HG03378 (cell line): ENCODE data around the gene PTTG1IP2.
"Not testable (repeated sequence)": the region's sequence is repeated elsewhere in the genome, so short reads cannot be mapped to it uniquely, and the experiment has no call there.

Experiments
- ATAC-seq: cut with Tn5 transposase; IDR thresholded peaks from one replicate; pipeline ENCODE4 v1.9.1; 2021; ENCODE audit warnings: mild to moderate bottlenecking, moderate library complexity; ENCODE audit not compliant: unreplicated experiment

Gene PTTG1IP2

DNA sequence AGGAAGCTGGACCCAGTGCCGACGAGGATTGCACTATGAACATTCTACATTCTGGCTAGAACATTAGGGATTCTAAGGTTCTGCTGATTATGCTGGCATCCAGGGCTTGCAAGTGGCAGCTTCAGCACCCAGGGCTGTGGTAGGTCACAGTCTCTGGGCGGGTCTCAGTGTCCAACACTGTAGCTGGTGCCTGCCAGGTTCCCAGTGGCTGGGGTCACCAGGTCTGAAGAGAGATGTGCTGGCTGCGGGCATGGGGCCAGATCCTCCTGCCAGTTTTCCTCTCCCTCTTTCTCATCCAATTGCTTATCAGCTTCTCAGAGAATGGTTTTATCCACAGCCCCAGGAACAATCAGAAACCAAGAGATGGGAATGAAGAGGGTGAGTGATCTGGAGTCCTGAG is at the start of gene PTTG1IP2:
Gene PTTG1IP2 (plus strand): TSS at position 86 of the 400 bp plus-strand sequence. CDS start 148 bp downstream, at position 234.
- no peak for ATAC-seq

DNA sequence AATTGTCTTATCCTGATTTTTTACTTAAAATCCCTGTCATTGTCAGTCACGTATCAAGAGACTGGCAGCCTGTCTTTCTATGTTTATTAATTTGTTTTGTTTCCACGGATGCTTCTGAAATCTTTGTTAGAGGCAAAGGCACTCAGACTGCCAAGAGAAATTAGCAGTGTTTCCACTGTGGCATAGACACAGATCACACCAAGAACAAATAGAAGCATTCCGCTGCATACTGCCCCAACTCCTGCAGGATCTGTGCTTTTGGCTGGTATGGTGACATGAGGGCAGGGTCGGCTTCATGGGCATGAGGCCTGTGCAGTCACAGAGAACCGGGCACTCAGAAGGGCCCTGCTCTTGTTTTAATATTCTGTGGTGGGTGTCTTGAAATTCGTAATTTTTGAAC is 47.8 kb upstream of the PTTG1IP2 start:
- ATAC-seq = no peak

DNA sequence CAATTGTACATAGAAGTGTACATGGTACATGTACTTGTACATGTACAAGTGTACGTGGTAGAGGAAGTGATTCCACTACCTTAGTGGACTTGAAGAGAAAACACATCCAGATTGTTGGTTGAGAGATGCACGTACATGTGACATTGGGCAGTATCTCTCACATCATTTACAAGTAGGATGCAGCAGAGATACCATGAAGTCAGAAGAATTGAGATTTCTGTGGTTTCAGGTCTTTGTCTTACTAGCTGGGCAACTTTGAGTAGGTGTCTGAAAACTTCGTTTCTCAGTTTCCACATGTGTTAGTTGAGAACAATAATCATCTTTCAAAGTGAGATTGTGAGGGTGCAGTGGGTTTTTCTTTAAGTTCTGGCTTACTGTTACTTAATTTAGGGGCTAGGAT is 44.7 kb upstream of the PTTG1IP2 start:
- ATAC-seq = peak; percentile 91

DNA sequence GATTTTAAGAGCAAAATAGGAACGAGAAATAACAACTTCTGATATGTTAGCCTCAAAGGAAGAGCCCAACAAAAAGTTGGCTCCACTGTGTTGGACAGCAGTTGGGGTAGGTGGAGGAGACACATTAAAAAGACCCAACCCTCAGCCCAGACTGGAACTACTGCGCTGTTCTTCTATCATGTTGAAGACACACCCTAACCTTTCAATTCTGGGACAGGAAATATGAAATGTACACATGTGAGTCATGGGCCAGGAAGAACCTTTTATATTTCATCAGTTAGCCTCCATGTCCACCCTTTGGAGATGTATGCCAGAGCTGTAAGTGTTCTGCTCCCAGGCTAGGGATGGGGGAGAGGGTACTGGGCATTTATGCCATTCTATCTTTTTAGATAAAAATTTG is 44.1 kb upstream of the PTTG1IP2 start:
- ATAC-seq = no peak

DNA sequence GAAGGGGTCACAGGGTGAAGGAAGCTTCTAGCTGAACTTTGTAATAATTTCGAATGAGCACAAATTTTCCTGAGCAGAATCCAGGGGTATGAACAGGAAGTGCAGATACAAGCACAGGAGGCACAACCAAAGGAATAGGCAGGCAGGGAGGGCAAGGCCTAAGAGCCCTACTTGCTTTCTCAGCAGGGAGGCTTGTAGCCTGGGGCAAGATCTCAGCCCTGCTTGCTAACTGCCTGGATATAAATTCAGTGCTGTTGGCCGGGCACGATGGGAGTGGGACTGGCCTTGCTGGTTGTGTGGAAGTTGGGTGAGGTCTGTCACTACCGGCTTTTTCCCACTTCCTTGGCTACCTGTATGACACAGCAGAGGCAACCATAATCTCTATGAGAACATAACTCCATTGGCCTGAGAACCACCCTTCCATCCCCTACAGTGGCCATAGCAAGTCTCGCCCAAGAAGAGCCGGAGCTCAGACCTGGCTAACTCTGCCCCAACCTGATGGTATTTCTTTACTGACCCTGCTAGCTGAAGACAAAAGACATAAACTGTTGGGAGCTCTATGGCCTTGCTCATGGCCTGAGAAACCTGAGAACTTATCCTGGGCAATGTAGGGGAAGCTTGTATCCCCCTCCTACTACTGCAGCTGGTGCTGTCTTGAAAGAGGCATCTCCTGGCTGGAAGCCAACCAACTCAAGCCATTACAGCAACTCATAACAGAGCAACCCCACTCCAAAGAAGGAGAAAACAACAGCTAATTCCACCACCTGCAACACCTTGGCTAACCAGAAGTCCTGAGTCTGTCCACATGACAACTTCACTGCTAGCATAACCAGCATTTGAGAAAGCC is 38.6 kb upstream of the PTTG1IP2 start:
- ATAC-seq = no peak

DNA sequence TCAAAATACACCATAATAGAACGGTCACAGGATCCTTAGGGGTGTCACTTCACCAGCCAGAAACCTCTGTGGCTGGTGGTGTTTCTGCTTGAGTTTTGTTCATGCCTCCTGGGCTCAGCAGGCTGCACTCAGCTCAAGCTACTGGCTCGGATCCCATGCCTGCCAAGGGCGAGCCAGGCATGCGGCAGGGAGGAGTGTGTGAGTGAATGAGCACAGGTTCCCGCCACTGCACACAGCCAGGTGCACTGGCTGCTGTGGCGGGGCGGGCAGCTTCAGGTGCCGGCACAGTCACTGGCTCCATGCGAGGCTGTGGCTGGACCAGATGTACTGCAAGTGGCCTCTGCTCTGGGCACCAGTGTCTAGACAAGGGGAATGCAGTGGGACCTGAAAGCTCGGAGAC is 36.7 kb upstream of the PTTG1IP2 start:
- ATAC-seq = no peak

DNA sequence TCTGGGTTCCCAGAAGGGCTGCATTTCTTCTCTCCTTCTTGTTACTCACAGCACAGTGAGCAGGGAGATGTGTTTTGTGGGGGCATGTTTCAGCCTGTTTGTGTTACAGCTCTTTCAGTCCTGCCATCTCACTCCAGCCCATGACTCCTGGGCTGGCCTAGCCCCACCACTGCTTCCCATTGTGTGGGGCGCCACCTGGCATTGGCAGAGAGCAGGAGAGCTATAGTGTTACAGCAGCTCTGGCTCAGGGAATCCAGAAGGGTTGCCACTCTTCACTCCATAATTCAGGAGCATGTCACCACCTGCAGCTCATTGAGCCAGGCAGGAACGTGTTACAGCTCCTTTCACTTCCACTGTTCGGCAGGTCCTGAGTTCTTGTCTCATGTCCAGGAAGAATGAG is 36.2 kb upstream of the PTTG1IP2 start:
- ATAC-seq = no peak

DNA sequence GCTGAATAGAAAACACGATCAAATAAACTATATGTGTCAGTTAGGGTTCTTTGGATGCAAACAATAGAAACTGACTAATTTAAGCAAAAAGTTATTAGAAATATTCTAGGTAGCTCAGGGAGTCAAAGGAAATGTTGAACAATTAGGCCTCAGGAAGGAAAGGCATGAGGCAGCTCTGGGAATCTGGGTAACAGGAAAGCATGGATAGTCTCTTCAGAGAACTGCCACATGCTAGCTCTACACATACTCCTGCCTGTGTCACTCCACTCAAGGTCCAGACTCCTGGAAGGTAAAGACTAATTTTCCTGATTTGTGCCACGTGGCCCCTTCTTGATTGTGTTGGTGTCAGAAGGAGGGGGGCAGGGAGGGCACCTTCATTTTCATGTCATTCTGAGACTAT is 23.8 kb upstream of the PTTG1IP2 start:
- no peak for ATAC-seq

DNA sequence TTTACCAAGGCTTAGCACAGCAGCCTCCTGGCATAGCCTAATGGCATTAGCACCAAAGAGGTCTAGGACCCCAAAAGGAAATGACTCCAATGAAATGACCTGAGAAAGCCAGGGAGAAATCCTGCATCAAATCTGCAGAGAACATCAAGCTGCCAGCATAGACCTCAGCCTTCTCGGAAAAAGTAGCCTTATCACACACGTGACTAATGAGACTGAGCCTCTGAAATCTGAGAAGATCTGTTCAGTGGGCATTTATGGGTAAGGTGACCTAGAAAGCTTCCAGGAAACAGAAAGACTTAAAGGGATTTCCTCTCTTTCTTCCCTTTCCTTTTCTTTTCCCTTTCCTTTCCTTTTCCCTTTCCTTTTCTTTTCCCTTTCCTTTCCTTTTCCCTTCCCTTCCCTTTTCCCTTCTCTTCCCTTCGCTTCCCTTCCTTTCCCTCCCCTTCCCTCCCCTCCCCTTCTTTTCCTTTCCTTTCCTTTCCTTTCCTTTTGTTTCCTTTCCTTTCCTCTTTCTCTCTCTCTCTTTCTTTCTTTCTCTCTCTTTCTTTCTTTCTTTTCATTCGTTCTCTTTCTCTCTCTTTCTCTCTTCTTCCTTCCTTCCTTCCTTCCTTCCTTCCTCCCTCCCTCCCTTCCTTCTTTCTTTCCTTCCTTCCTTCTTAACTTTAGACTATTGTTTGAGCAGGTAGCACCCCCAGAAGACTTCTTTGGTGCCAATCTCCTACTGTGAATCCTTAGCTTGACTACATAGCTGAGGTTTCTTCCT is 23.1 kb upstream of the PTTG1IP2 start:
- ATAC-seq = no peak

DNA sequence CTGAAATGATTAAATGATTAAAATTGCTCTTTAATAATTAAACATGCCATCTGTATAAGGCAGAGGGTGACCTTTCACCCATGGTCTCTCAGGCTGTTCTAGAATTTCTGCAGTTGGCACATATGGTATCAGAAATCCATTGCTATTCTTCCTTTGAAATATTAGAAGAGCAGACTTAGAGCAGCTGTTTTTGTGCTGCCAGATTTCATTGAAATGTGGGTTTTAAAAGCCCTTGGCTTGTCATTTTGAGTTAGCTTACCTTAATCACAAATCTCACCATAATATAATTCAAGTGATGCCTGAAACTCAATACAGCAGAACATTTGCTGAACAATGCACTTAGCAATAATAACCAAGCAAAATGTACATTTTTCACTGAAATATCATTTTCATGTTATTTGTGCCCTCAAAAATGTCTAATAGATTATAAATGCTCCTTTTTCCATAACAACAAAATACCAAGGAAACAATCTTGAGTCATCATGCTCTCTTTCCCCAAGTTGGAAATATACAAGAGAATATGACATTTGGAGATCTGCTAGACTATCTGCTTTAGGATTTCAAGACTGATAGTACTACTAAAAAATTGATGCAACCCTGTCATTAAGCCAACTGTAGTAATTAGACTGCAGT is 16.1 kb upstream of the PTTG1IP2 start:
- ATAC-seq = no peak

DNA sequence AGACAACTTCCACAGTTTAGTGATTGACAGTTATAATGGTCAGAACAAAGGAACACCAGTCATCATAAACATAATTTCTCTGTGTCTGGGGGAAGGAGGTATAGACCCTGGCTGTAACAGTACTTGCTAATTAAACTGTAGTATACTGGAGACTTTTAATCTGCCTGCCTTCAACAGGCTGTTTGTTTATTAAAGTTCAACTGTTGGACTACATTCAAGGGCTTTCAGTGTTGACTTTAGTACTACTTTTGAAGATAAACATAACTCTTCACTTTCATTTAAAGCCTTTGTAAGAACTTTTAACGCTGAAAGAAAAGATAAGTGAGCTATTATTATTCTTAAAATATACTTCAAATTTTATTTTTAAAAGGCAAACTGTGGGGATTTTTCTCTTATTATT is 15.5 kb upstream of the PTTG1IP2 start:
- ATAC-seq = no peak

DNA sequence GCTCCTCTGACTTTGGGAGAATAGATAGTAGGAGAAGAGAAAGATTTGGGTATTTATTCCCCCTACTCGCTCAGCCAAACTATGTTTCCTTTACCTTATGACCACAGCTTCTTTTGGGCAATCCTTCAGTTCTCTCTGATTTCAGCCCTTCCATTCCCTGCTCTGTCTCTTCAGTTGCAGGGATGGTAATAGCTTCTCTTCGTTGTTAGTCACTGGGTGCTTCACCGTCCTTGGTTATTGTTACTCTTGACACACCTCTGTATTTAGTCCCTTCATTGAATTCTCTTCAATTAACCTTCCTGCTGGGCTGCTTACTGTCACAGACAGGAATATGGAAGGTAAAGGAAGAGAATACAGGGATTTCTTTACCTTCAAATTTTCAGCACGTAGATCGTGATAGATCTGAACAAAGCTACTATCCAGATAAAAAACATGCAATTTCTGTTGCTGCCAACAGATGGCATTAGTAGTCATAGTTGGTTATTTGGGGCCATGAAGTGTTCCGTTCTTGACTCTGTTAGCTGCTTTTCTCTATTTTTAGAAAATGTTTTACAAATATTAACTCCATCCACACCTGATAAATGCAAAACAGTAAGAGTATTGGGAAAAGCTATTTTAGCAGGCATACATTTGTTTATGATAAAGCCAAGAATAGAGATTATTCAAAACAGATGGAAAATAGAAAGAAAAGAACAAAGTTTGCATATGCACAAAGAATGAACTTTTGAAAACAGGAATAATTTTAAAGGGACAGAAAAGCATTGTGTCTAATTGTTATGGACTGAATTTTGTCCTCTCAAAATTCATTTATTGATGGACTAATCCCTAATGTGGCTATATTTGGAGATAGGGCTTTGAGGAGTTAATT is 14.0 kb upstream of the PTTG1IP2 start:
- ATAC-seq = peak; percentile 98

DNA sequence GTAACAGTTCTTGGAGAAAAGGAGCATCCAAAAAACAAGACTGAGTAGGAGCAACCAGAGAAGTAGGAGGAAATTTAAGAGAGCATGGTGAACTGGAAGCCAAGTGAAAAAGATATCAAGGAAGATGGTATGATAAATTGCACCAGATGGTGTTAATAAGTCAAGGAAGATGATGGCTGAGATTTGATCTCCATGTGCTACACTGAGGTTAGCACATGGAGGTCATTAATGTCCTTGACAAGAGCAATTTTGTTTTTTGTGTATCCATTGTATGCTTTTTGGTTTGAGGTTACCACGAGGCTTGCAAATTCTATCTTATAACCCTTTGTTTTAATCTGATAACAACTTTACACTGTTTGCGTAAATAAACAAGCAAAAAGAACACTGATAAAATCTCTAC is 11.3 kb upstream of the PTTG1IP2 start:
- no peak for ATAC-seq

DNA sequence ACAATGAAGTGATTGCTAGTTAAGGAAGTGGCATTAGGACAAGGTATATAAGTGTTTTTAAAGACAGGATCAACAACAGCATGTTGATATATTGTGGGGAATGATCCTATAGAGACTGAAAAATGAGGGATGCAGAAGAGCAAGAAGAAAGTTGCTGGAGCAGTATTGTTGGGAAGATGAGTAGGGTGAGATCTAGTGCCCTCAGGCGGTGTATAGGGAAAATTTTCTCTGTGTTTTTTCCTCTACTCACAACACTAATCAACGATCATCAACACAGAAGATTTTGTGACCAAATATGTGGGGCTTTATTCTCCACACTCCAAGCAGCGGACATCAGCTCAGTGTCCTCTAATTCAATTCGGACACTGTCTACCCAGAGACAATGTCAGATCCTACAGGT is 9.6 kb upstream of the PTTG1IP2 start:
- no peak for ATAC-seq

DNA sequence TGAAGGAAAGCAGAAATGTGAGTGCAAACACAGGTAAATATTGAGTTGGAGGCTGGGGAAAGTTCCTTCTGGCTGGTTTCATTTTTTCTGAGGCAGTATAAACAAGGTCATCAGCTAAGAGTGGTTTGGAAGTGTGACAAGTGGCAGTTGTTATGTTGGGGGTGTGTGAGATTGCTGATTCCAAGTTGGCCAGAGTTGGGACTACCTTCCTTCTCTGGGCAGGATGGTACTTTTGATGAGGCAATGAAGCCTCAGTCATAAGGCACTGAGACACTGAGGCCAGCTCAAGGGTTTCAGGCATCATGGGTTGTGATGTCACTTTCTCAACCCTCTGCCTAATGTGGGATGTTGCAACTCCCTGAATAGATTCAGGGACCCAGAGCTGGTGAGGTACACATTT is 8.2 kb upstream of the PTTG1IP2 start:
- ATAC-seq = no peak

DNA sequence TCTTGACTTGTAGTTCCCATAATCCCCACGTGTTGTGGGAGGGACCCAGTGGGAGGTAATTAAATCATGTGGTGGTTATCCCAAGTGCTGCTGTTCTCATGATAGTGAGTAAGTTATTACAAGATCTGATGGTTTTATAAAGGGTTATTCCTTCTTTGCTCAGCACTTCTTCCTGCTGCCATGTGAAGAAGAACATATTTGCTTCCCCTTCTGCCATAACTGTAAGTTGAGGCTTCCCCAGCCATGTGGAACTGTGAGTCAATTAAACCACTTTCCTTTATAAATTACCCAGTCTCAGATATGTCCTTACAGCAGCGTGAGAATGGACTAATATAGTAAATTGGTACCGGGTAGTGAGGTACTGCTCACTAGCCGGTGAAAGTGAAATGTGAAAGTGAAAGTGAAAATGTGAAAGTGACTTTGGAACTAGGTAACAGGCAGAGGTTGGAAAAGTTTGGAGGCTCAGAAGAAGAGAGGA is 6.2 kb upstream of the PTTG1IP2 start:
- ATAC-seq = not testable (repeated sequence)

DNA sequence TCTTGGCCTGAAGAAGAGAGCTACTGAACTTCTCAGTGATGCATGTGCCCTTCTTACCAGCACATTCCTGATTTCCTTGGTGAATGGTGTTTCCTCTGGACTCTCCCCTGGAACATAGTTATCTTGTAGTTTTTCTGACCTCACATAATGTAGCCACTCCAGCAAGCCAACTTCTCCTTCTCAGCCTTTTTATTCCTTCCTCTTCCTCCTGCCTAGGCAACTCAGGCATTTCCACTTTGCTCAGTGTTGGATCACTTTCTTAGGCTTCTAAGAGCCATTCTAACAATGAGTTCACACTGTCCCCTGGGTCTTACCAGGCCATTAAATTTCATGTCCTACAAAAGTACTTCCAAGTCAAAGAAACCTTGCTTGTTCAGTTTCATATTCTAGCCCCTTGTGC is 3.6 kb upstream of the PTTG1IP2 start:
- no peak for ATAC-seq

DNA sequence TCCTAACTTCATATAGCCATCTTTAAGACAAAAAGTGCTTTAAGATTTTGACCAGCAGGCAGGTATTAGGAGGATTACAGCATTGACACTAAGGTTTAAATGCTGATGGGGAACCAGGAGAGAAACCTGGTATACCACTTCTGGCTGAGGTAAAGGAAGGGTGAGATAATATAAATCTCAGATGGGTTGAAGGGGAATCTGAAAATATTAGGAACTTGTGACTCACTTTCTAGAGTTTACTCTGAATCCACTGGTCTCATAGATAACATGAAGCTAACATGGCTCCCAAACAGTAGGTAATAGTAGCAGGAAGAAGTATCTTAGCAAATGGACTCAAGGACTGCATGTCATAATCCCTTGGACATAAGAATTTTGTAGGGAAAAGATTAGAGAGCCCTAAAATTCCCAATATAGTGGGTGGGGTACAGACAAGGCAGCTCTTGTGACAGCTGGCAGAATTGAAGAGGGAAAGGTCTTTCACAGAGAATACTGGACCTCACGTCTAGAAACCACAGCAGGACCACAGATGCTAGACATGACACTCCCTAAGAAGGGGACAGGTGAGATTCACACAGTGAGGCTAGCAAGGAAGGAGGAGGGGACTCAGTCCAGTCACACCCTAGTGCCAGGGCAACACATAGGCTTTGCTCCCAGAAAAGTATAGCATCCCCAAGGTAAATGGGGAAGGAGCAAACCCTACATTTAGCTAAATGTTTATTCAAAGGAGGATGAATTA is 3.5 kb downstream of the PTTG1IP2 start:
- no peak for ATAC-seq

DNA sequence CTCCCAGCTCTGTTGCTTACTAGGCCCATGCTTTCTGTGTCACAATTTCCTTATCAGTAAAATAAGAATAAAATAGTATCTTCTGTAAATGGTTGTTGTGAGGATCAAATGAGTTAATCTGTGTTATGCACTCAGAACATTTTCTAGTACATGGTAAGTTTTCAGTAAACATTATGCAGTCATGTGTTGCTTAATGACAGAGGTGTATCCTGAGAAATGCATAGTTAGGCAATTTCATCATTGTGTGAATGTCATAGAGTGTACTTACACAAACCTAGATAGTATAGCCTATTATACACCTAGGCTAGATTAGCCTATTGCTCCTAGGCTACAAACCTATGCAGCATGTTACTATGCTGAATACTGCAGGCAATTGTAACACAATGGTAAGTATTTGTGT is 4.4 kb downstream of the PTTG1IP2 start:
- no peak for ATAC-seq
